GM10266 (cell line): Measurements from ENCODE around the gene SLC66A3.

Experiments used
- DNase-seq: peaks from one replicate; pipeline ENCODE4 v3.0.0; 2012; ENCODE audit errors: extremely low spot score
- CTCF ChIP-seq: IDR thresholded peaks from 2 replicates; pipeline ENCODE4 v1.5.1; 2012; ENCODE audit warnings: mild to moderate bottlenecking, low read depth; ENCODE audit not compliant: control insufficient read depth, insufficient read depth; ENCODE audit errors: missing control alignments

Gene SLC66A3

DNA sequence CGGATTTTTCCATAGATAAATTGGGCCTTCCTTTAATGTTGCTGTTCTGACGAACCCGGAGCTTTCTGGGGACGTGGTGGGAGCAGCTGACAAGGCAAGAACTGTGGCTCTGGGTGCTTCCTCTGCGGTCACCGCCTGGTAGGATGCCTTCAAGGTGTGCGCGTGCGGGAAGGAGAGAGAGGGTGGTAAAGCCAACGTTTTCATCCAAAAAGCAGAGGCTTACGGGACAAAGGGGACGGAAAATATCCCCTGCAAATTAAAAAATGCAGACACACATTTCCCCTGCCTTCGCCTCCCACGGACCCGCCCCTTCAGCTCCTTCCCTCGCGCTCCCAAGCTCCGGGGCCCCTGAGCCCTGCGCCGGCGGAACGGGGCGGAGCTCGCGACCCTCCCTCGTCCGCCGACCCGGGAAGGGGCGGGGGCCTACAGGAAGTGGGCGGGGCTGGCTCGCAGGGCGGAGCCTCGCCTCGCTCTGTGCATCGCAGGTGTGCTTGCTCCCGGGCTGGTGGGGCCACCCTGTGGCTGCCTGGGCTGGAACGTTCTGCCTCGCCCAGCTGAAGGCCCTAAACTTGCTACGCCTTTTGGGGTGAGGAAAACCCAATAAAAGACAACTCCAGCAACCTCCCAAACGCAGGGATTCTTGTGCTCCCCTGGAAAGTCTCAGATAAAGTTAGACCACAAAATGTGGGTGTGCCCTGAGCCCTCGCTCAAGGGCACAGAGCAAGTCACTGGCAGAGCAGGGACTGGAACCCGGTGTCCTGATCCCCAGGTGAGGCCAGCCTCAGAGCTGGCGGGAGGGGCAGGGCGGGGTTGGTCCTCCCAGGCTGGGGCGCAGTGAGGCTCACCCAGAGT is 25.4 kb upstream of the SLC66A3 start:
- peak; percentile 57 for TF ChIP-seq CTCF
- peak; percentile 63 for DNase-seq

DNA sequence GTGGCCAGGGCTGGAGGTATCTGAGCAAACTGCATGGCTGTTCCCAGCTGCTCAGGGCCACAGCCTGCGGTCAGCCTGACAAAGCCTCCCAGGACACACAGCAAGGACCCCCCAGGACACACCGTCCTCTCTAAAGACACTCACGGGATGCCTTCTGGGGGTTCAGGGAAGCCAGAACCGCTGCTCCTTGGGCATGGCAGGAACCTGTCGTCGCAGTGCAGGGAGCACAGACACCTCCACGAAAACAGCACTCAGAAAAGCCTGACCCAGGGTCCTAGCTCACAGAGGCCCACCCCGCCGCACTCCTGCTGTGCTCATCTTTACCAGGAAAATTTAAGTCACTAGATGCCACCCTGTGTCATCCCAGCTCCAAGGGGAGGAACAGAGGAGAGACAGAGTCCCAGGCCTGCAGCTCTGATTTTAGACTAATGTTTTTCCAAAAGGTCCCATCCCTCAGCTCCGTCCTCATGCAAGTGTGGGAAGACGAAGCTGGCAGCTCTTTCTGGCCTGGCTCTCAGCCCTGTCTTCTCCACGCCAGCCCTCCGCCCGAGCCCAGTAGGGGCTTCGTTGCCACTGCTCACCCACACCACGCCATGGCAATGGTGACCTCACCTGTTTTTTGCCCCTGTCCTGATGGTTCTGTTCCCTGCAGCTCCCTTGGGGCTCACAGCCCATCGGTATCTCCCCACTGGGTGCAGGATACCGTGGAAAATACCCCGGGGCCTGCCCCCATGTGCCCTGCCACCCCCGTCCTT is 23.9 kb upstream of the SLC66A3 start:
- no peak for DNase-seq
- TF ChIP-seq CTCF = no peak

GRCh38 chr2:11132036-11132671 is 23.1 kb upstream of the SLC66A3 start:
- no peak for DNase-seq
- no peak for TF ChIP-seq CTCF

GRCh38 chr2:11133238-11133935 is 21.9 kb upstream of the SLC66A3 start:
- no peak for TF ChIP-seq CTCF
- DNase-seq = no peak

GRCh38 chr2:11133936-11134320 is 21.3 kb upstream of the SLC66A3 start:
- no peak for DNase-seq
- TF ChIP-seq CTCF = no peak

DNA sequence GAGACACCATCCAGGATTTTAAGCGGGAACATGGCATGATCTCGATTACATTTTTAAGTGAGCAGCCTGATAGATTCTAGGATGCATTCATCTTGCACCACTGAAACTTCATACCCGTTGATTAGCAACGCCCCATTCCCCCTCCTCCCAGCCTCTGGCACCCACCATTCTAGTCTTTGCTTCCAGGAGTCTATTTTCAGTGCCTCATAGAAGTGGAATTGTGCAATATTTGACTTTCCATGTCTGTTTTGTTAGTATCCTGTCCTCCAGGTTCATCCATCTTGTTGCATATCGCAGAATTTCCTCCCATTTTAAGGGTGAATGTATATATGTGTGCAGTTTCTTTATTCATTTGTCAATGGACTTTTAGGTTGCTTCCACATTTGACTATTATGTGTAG is 20.9 kb upstream of the SLC66A3 start:
- TF ChIP-seq CTCF = no peak
- no peak for DNase-seq

DNA sequence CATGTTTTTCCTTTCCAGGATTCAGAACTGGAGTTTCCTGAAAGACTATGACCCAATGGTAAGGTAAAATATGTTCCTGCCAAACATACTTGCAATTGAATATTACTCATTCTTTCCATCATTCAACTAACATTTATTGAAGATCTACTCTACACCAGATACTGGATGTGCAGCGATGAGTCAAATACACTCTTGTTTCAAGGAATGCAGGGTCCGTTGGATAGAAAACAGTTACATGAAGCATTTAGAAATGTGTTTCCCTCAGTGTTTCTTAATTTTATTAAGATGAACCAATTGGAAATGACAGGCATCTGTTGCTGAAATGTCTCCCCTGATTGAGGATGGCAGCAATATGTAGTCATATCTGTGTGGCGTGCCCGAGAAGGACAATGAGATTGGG is 14.8 kb upstream of the SLC66A3 start:
- DNase-seq = no peak
- no peak for TF ChIP-seq CTCF
